Measurements from ENCODE around the gene WDFY2. TPM values are rescaled to one million over a fixed set of nuclear protein-coding genes. Genes with fewer than 3 reads are reported as not detected.
A peak's percentile ranks its signal among the peaks of the same experiment; 100 is the strongest.

The WDFY2 gene
- total RNA-seq, 1 donor: 11.9 TPM

- no peaks in the 10 kb centered on the region for H3K36me3 ChIP-seq (ENCODE audit: insufficient read depth, low read length)
- H3K9me3 ChIP-seq (ENCODE audit: low read depth, low read length): no peaks in the 10 kb centered on the region
- H3K4me2 ChIP-seq (ENCODE audit: insufficient read depth, low read length): no peak overlapping the region
- TF ChIP-seq, protein P1, sequence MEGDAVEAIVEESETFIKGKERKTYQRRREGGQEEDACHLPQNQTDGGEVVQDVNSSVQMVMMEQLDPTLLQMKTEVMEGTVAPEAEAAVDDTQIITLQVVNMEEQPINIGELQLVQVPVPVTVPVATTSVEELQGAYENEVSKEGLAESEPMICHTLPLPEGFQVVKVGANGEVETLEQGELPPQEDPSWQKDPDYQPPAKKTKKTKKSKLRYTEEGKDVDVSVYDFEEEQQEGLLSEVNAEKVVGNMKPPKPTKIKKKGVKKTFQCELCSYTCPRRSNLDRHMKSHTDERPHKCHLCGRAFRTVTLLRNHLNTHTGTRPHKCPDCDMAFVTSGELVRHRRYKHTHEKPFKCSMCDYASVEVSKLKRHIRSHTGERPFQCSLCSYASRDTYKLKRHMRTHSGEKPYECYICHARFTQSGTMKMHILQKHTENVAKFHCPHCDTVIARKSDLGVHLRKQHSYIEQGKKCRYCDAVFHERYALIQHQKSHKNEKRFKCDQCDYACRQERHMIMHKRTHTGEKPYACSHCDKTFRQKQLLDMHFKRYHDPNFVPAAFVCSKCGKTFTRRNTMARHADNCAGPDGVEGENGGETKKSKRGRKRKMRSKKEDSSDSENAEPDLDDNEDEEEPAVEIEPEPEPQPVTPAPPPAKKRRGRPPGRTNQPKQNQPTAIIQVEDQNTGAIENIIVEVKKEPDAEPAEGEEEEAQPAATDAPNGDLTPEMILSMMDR (IDR thresholded peaks at IDR 0.05; ENCODE audit: extremely low read depth, low read depth, low read length): no peak
- H4K20me1 ChIP-seq (ENCODE audit: insufficient read depth, low read length): no peaks in the 10 kb centered on the region
- no peaks in the 10 kb centered on the region for H3K4me1 ChIP-seq (ENCODE audit: insufficient read depth, low read length)
- H3K27ac ChIP-seq (ENCODE audit: low read depth, low read length): no peak overlapping the region
- H3K79me2 ChIP-seq (ENCODE audit: insufficient read depth, low read length): no peaks in the 10 kb centered on the region
- no peaks in the 10 kb centered on the region for H3K27me3 ChIP-seq (ENCODE audit: insufficient read depth, low read length)
- no peak overlapping the region for H2AFZ ChIP-seq (ENCODE audit: low read length)
- DNase-seq (ENCODE audit: insufficient read length, low spot score, missing footprints): no peak
- no peak overlapping the region for H3K4me3 ChIP-seq (ENCODE audit: insufficient read depth, low read length)
These were observed 35.2 kb upstream of the WDFY2 start for GRCh38 chr13:51549050-51549449.

GRCh38 chr13:51549593-51549992, 34.7 kb upstream of the WDFY2 start:
- Histone ChIP-seq H2AFZ (ENCODE audit: low read length) (no peak overlapping the region), H4K20me1 (ENCODE audit: insufficient read depth, low read length) (no peaks in the 10 kb centered on the region), H3K27ac (ENCODE audit: low read depth, low read length) (no peak overlapping the region), H3K4me1 (ENCODE audit: insufficient read depth, low read length) (no peaks in the 10 kb centered on the region), H3K4me3 (ENCODE audit: insufficient read depth, low read length) (no peak overlapping the region), H3K79me2 (ENCODE audit: insufficient read depth, low read length) (no peaks in the 10 kb centered on the region), H3K27me3 (ENCODE audit: insufficient read depth, low read length) (no peaks in the 10 kb centered on the region), H3K36me3 (ENCODE audit: insufficient read depth, low read length) (no peaks in the 10 kb centered on the region), H3K9me3 (ENCODE audit: low read depth, low read length) (no peaks in the 10 kb centered on the region), H3K4me2 (ENCODE audit: insufficient read depth, low read length) (no peak overlapping the region)
- no peak for DNase-seq (ENCODE audit: insufficient read length, low spot score, missing footprints)
- TF ChIP-seq, protein P1 (IDR thresholded peaks at IDR 0.05; ENCODE audit: extremely low read depth, low read depth, low read length): no peak

- H3K79me2 ChIP-seq (ENCODE audit: insufficient read depth, low read length): no peaks in the 10 kb centered on the region
- no peaks in the 10 kb centered on the region for H4K20me1 ChIP-seq (ENCODE audit: insufficient read depth, low read length)
- TF ChIP-seq, protein P1 (IDR thresholded peaks at IDR 0.05; ENCODE audit: extremely low read depth, low read depth, low read length): no peak
- H3K4me3 ChIP-seq (ENCODE audit: insufficient read depth, low read length): no peak overlapping the region
- H3K9me3 ChIP-seq (ENCODE audit: low read depth, low read length): no peaks in the 10 kb centered on the region
- no peak overlapping the region for H3K4me2 ChIP-seq (ENCODE audit: insufficient read depth, low read length)
- no peak overlapping the region for H3K27ac ChIP-seq (ENCODE audit: low read depth, low read length)
- H3K27me3 ChIP-seq (ENCODE audit: insufficient read depth, low read length): no peaks in the 10 kb centered on the region
- H2AFZ ChIP-seq (ENCODE audit: low read length): peak overlapping the region; percentile 11
- DNase-seq (ENCODE audit: insufficient read length, low spot score, missing footprints): no peak
- H3K36me3 ChIP-seq (ENCODE audit: insufficient read depth, low read length): no peaks in the 10 kb centered on the region
- no peaks in the 10 kb centered on the region for H3K4me1 ChIP-seq (ENCODE audit: insufficient read depth, low read length)
These were observed 34.1 kb upstream of the WDFY2 start for GRCh38 chr13:51550151-51550550.

DNA sequence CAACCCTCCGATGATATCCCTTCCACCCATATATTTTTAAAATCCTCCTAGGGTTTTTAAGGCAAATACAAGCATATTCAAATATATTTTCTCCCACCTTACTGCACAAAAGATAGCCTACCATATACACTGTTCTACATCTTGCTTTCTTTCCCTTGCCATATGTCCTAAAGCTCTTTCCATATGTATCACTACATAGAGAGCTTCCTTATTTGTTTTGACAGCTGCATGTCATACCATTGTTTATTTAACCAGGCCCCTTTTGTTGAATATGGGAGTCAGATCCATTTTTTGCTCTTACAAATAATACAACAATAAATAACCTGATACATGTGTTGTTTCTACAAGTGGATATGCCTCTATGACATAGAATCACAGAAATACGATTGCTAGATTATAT, 32.8 kb upstream of the WDFY2 start:
- no peaks in the 10 kb centered on the region for H3K79me2 ChIP-seq (ENCODE audit: insufficient read depth, low read length)
- TF ChIP-seq, protein P1 (IDR thresholded peaks at IDR 0.05; ENCODE audit: extremely low read depth, low read depth, low read length): no peak

More for the DNA sequence above, 32.8 kb upstream of the WDFY2 start:
- no peaks in the 10 kb centered on the region for H3K4me1 ChIP-seq (ENCODE audit: insufficient read depth, low read length)
- no peaks in the 10 kb centered on the region for H4K20me1 ChIP-seq (ENCODE audit: insufficient read depth, low read length)
- H3K4me3 ChIP-seq (ENCODE audit: insufficient read depth, low read length): no peak overlapping the region
- no peaks in the 10 kb centered on the region for H3K36me3 ChIP-seq (ENCODE audit: insufficient read depth, low read length)
- no peaks in the 10 kb centered on the region for H3K27me3 ChIP-seq (ENCODE audit: insufficient read depth, low read length)
- DNase-seq (ENCODE audit: insufficient read length, low spot score, missing footprints): no peak
- no peaks in the 10 kb centered on the region for H3K9me3 ChIP-seq (ENCODE audit: low read depth, low read length)
- no peak overlapping the region for H2AFZ ChIP-seq (ENCODE audit: low read length)
- H3K4me2 ChIP-seq (ENCODE audit: insufficient read depth, low read length): no peak overlapping the region
- no peak overlapping the region for H3K27ac ChIP-seq (ENCODE audit: low read depth, low read length)
